Measurements from ENCODE around the gene AUNIP.

DNA sequence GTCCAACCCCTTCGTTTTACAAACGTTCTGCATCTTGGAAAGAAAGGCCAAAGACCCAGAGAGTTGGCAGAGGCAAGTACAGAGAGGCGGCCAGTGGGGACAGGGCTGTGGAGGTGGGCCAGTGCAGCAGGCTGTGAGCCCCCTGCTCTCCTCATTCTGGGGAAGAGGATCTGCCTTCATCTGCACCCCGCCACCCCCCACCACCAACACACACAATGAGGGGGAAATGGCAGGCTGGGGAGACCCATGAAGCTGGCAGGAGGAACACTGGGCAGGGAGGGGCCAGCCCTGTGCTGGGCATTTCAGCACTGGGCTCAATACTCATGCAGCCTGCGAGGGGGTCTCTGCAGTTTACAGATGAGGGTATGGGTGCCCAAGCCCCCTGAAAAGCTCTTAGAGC, 32.3 kb upstream of the AUNIP start:
- TF ChIP-seq, protein P1, sequence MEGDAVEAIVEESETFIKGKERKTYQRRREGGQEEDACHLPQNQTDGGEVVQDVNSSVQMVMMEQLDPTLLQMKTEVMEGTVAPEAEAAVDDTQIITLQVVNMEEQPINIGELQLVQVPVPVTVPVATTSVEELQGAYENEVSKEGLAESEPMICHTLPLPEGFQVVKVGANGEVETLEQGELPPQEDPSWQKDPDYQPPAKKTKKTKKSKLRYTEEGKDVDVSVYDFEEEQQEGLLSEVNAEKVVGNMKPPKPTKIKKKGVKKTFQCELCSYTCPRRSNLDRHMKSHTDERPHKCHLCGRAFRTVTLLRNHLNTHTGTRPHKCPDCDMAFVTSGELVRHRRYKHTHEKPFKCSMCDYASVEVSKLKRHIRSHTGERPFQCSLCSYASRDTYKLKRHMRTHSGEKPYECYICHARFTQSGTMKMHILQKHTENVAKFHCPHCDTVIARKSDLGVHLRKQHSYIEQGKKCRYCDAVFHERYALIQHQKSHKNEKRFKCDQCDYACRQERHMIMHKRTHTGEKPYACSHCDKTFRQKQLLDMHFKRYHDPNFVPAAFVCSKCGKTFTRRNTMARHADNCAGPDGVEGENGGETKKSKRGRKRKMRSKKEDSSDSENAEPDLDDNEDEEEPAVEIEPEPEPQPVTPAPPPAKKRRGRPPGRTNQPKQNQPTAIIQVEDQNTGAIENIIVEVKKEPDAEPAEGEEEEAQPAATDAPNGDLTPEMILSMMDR (IDR thresholded peaks at IDR 0.05; ENCODE audit: low read length) = no peak
- no peak for TF ChIP-seq EZH2 (IDR thresholded peaks at IDR 0.05; ENCODE audit: borderline replicate concordance, low read length)
